Mucosa of gallbladder (tissue), 1 donor: Measurements from ENCODE around the gene RECK. TPM values are rescaled to one million over a fixed set of nuclear protein-coding genes. Genes with fewer than 3 reads are reported as not detected.
A peak's percentile ranks its signal among the peaks of the same experiment; 100 is the strongest.

Experiments used
- DNase-seq: peaks from one replicate; pipeline ENCODE4 v3.0.0-alpha.2; 2020; ENCODE audit warnings: low spot score
- total RNA-seq: library from RNA; stranded (reverse); gene quantifications from one replicate; pipeline ENCODE4 v1.2.1, GENCODE V29; 2021
- donor health status: DM: no; HTN: no; CAD: no.

Gene RECK
- total RNA-seq, 1 donor from 2014 or later = 11.3 TPM

DNA sequence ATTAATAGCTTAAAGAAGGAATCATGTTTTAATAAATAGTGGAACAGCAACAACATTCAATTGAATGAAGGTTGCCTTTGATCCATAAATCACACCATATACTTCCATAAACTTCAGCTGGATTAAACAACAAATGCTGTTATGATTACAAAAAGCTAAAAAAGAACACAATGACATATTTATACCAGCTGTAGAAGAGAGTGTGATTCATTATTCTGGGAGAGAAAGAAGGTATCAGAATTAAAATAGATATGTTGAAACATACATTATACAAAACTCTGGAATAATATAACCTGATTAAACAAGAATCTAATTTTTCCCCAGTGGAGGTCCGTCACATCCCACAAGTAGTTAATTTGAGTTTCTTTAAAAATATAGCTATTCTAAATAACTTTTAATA is 7.5 kb upstream of the RECK start:
- DNase-seq = no peak

GRCh38 chr9:36029765-36030528 is 6.8 kb upstream of the RECK start:
- DNase-seq = no peak

DNA sequence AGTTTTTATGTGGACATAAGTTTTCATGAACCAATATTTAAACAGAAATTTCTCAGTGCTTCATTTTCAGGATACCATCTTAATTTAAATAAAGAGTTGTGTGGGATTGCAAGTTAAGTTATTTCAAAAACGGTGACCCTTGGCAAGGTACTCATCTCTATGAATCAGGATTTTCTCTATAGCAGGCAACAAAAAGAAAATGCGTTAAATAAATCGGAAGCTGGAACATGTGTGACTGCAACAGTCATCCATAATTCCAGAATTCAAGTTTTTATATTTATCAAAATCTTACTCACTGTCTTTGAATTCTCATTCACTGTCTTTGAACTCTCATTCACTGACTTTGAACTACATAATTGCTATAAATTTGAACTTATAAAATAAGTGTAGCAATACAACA is 5.8 kb upstream of the RECK start:
- no peak for DNase-seq

DNA sequence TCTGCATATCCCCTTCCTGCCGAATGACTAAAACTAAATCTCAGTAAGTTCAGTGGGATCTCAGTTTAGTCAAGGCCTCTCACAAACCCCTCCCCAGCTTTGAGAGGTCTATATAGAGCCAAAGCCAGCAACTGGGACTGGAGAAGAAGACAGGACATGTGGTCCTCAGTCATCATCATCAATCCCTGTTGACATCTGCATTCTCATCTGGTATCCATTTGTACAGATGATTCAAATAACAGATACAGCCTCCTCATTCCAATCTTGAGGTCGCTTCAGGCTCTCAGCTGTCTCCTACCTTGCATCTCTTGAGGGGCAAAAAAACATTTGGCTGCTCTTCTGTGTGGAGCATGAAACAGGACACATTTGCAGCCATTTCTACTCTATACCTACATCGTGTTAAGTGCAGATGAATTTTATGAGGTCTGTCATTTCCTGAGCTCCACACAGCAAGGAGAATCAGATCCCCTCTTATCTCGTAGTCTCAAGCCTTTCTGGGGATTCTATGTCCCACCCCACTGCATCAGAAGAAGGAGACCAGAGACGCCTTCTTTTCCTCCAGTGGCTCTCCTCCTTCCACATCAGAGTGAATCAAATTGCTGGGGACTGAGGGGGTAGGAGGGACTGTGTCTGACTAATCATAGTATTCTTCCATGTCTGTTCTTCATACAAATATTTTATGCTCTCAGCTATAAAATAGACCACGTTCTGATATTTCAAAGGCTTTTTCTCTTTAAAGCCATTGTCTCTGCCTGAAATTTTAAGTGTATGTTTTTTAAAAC is 4.7 kb upstream of the RECK start:
- DNase-seq = no peak

- no peak for DNase-seq
Measured at GRCh38 chr9:36033788-36034187, 2.9 kb upstream of the RECK start.

DNA sequence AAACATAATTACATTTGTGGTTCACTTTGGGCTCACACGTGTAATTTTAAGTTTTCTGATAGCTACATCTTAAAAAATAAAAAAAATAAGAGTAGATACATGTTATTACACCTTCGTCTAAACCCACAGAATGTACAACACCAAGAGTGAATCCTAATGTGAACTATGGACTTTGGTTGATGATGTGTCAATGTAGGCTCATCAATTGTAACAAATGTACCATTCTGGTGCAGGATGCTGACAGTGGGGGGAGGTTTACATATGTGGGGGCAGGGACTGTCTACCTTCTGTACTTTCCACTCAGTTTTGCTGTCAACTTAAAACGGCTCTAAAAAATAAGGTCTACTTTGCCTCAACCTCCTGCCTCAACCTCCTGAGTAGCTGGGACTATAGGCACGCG is 2.5 kb upstream of the RECK start:
- DNase-seq = no peak

DNA sequence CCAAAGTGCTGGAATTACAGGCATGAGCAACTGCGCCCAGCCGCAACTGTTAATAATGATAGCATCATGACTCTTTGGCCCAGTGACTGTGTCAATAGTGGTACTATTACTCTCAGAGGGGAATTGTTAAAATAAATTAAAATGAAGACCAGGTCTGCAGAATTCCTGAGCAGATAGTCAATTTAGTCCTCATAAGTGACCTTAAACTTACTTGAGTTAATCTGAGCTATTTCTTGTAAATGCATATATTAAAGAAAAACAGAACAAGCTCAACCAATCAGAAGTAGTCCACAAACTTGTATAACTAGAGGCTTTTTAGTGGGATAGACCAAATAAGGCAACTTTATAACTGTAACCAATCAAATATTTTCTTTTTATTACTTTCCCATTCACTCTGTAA is 1.7 kb upstream of the RECK start:
- no peak for DNase-seq

- no peak for DNase-seq
Measured at GRCh38 chr9:36036253-36036779, 397 bp upstream of the RECK start.

DNA sequence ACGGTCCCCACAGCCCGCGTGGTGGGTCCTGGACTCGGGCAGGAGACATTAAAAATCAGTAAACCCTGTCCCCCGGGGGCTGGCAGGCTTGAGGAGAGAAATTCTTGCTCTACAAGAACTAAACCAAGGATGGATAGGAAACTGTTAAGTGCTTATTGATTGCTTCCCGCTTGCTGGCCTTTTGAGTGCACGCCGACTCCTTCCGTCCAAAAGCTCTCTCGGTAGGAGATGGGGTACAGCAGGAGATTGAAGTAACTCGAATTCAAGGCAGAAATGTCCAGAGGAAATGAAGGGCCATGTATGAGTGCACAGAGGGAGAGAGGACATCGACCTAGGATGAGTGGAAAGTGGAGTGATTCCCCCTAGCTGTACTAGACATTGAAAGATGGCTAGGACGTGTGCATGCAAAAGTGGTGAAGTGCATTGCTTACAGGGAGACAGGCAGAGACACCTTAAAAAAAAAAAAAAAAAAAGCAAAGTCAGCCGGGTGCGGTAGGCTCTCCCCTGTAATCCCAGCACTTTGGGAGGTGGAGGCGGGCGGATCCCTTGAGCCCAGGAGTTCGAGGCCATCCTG is 923 bp downstream of the RECK start:
- peak; percentile 11 for DNase-seq

DNA sequence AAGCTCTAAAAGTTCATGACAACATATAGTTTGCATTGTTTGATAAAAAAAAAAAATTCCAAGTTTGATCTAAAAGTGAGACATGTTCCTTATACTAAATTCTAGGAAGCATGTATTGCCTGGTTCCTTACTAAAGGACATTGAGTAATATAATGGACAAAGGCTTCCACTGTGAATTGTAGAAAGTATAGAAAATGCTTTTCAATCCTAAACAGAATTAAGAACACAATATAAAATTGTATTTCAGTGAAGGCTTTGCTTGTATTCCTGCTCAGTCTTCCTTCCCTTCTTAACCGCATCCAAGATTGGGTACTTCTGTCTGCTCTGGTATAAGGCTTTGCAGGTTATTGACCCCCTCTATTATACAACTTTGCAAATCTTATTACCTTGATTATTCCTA is 2.4 kb downstream of the RECK start:
- DNase-seq = no peak

DNA sequence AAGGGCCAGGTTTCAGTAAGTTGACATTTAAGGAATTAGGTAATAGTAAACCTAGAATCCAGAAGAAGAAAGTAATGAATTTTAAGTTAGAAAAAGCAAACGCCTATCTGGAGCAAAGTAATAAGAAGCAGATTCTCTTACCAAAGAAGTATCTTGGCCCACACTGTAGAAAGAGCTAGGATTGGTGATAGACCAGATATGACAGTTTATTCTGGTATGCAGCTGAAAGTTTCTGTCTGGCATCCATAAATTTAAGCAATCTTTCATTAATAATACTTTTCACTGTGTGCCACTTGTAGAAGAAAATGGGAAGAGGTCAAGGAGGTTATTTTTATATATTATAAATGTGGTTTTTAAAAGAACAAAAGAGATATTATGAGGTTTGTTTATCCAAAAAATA is 3.0 kb downstream of the RECK start:
- DNase-seq = no peak

DNA sequence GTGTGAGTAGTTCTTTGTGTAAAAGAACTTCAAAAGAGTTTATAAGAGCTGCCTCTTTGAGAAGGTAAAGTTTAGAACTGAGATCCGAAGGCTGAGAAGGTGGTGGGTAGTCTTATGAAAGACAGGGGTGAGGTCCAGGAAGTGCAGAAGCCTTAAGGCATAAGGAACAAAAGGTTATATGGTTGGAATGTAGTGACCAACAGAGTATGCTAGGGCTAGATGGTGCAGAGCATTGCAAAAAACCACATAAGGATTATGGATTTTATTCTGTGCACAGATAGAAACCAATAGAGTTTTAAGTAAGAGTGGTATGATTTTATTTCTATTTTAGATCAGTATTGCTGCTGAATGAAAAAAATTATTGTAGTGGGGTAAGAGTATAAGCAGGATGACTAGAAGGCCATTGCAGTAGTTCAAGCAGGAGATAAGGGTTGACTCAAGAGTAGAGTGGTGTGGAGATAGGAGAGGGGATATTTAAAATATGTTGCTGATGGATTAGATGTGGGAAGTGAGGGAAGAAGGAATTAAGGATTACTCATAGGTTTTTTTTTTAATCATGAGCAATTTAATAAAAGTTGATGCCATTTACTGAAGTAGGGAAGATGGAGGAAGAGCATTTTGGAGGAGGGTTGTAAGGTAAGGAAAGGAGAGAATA is 3.7 kb downstream of the RECK start:
- DNase-seq = no peak

- DNase-seq = no peak
Measured at GRCh38 chr9:36041506-36041905, 4.8 kb downstream of the RECK start.

GRCh38 chr9:36045610-36046009 is 8.9 kb downstream of the RECK start:
- no peak for DNase-seq

- no peak for DNase-seq
Measured at GRCh38 chr9:36046923-36047322, 10.2 kb downstream of the RECK start.

DNA sequence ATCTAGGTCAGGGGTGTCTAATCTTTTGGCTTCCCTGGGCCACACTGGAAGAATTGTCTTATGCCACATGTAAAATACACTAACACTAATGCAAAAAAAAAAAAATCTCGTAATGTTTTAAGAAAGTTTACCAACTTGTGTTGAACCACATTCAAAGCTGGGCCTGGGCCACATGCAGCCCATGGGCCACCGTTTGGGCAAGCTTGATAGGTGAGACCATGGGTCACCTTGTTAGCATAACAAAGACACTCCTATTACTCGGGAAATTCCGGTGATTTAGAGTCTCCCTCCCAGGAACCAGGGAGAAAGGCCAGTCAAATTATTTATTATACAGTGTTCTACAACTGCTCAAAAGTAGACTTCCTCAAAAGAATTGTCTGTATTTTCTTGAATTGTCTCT is 12.7 kb downstream of the RECK start:
- DNase-seq = no peak

- DNase-seq = no peak
Measured at GRCh38 chr9:36050476-36050875, 13.8 kb downstream of the RECK start.

GRCh38 chr9:36051317-36051716 is 14.6 kb downstream of the RECK start:
- no peak for DNase-seq

GRCh38 chr9:36053971-36054370 is 17.3 kb downstream of the RECK start:
- DNase-seq = no peak

GRCh38 chr9:36056896-36057295 is 20.2 kb downstream of the RECK start:
- no peak for DNase-seq

DNA sequence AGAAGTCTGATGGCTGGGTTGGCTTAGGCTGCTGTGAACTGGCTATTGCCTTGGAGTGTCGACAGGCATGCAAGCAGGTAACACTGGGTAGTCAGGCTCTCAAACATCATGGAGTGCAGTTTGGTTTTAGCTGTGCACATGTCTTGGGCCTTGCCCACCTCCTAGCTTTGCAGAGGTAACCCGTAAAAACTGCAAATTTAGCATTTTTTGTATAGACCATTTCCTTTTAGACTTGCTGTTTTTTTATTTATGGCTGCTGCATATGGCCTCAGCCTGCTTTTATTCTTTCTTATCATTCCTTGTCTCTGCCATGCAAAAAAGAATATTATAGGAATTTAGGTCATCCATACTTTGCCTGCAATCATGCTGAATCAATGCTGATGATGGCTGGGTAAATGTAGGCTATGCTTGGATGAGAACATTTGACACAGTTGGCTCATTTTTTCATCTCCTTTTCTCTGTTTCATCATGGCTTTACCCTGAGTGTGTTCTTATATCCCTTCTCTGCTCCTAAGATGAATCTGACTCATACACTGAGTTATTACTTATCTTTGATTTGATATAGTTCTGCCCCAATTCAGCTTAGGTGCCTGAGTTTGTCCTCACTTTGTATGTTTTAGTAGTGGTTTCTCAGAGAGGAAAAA is 27.2 kb downstream of the RECK start:
- no peak for DNase-seq
